Activated CD4-positive, alpha-beta memory T cell treated with anti-CD3 and anti-CD28 coated beads, Interleukin-2, amount 10 ng/mL, durations not matched to agents 7 days and 5 days (primary cell): ENCODE measurements around the gene CYFIP2. TPM values are rescaled to one million over a fixed set of nuclear protein-coding genes. Genes with fewer than 3 reads are reported as not detected.
"Not testable (repeated sequence)": the region's sequence is repeated elsewhere in the genome, so short reads cannot be mapped to it uniquely, and the experiment has no call there.

ENCODE experiments used
- CTCF ChIA-PET: fragments of 350-600 bp; sonication (Branson Sonifier 250); formaldehyde crosslinking; loops from one replicate; lab custom pipeline; 2021; ENCODE audit warnings: antibody characterized with exemption, inconsistent platforms; lab: Charles Lee
- POLR2A ChIA-PET: fragments of 350-600 bp; sonication (Branson Sonifier 250); formaldehyde crosslinking; loops from one replicate; lab custom pipeline; 2021; ENCODE audit warnings: antibody characterized with exemption; lab: Charles Lee
- DNase-seq: peaks from one replicate; pipeline ENCODE4 v3.0.0-alpha.2; 2020
- H3K27ac Mint-ChIP-seq: one replicate; pipeline ENCODE4 v1.8.0; 2021; ENCODE audit warnings: mild to moderate bottlenecking, mixed read lengths
- H3K27me3 Mint-ChIP-seq: one replicate; pipeline ENCODE4 v1.8.0; 2021; ENCODE audit warnings: mixed read lengths
- H3K36me3 Mint-ChIP-seq: one replicate; pipeline ENCODE4 v1.8.0; 2021; ENCODE audit warnings: low read depth, mixed read lengths
- H3K4me1 Mint-ChIP-seq: one replicate; pipeline ENCODE4 v1.8.0; 2021; ENCODE audit warnings: mixed read lengths
- H3K4me3 Mint-ChIP-seq: one replicate; pipeline ENCODE4 v1.8.0; 2021; ENCODE audit warnings: mild to moderate bottlenecking, mixed read lengths
- H3K9me3 Mint-ChIP-seq: one replicate; pipeline ENCODE4 v1.8.0; 2021; ENCODE audit warnings: mixed read lengths
- total RNA-seq, 2 experiments: library from RNA; stranded (reverse); gene quantifications; one replicate each; pipeline ENCODE4 v1.2.3, GENCODE V29; 2021

Gene CYFIP2
- total RNA-seq, 2 experiments from 2014 or later: 337 to 354 TPM

GRCh38 chr5:157236423-157236822, 29.5 kb upstream of the CYFIP2 start:
- Mint-ChIP-seq H3K27me3 (no peaks in the 10 kb centered on the region), H3K36me3 (peaks cover 93% of the 10 kb centered on the region), H3K4me1 (peaks cover 26% of the 10 kb centered on the region), H3K4me3 (no peak overlapping the region), H3K9me3 (no peaks in the 10 kb centered on the region), H3K27ac (no peak overlapping the region)
- ChIA-PET CTCF (no interaction called here), POLR2A (interaction anchor here (1.1 to 2.5 kb wide), 3 partner anchors 10 to 36 kb away, joined by 3 to 10 read pairs (median 3); no protein-coding TSS in a partner anchor)
- no peak for DNase-seq

GRCh38 chr5:157241483-157241882, 24.4 kb upstream of the CYFIP2 start:
- no peak overlapping the region for H3K27ac Mint-ChIP-seq
- peaks cover 98% of the 10 kb centered on the region for H3K36me3 Mint-ChIP-seq
- H3K9me3 Mint-ChIP-seq: no peaks in the 10 kb centered on the region
- DNase-seq: no peak
- H3K4me3 Mint-ChIP-seq: no peak overlapping the region
- POLR2A ChIA-PET: interaction anchor here (0.9 to 1.0 kb wide), 2 partner anchors 9 to 12 kb away, joined by 3 to 4 read pairs; no protein-coding TSS in a partner anchor
- H3K4me1 Mint-ChIP-seq: peaks cover 40% of the 10 kb centered on the region
- H3K27me3 Mint-ChIP-seq: no peaks in the 10 kb centered on the region
- CTCF ChIA-PET: interaction anchor here (0.9 kb wide), 1 partner anchor 93 kb away, joined by 3 read pairs; no protein-coding TSS in a partner anchor

DNA sequence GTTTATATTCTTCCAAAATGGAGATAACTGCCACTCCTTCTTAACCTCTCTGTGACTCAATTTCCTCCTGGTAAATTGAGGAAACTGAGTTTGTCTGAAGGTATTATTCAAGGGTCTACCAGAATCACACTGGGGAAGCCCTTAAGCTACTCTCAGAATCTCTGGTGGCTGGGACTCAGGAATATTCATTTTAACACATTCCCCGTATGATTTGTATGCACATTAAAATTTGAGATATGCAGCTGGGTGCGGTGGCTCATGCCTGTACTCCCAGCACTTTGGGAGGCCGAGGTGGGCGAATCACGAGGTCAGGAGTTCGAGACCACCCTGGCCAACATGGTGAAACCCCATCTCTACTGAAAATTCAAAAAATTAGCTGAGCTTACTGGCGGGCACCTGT, 21.2 kb upstream of the CYFIP2 start:
- DNase-seq, H3K9me3 Mint-ChIP-seq, CTCF ChIA-PET, H3K27me3 Mint-ChIP-seq, H3K4me3 Mint-ChIP-seq: not testable (repeated sequence)
- POLR2A ChIA-PET: interaction anchor here (1.1 to 13.2 kb wide), 6 partner anchors 8 to 103 kb away, joined by 3 to 111 read pairs (median 8); partner anchors contain the start of gene MED7
- Mint-ChIP-seq H3K36me3 (peaks cover 98% of the 10 kb centered on the region), H3K27ac (peak overlapping the region; percentile 52), H3K4me1 (peaks cover 70% of the 10 kb centered on the region)

GRCh38 chr5:157245476-157245875, 20.4 kb upstream of the CYFIP2 start:
- ChIA-PET CTCF (no interaction called here), POLR2A (interaction anchor here (1.1 to 13.2 kb wide), 7 partner anchors 7 to 103 kb away, joined by 3 to 111 read pairs (median 7); partner anchors contain the start of gene MED7)
- Mint-ChIP-seq H3K27me3 (no peaks in the 10 kb centered on the region), H3K9me3 (no peaks in the 10 kb centered on the region), H3K27ac (peak overlapping the region; percentile 98), H3K4me1 (peaks cover 75% of the 10 kb centered on the region), H3K4me3 (no peak overlapping the region), H3K36me3 (peaks cover 97% of the 10 kb centered on the region)
- DNase-seq: no peak

DNA sequence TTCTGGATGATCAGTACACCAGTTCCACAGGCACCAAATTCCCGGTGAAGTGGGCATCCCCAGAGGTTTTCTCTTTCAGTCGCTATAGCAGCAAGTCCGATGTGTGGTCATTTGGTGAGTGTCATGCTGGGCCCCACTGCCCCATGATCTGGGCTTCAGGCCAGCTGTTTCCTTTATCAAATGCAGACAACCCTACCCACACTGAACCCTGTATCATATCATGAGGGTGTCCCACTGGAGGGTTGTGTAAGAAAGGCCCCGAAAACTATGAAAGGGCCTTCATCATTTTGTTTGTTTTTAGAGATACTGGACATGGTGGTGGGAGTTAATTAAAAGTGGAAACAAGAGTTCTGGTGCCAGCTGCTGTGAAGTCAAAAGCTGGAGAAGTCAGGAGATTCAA, 20.0 kb upstream of the CYFIP2 start:
- ChIA-PET POLR2A (interaction anchor here (0.9 to 13.2 kb wide), 8 partner anchors 9 to 104 kb away, joined by 3 to 111 read pairs (median 6); partner anchors contain the start of gene MED7), CTCF (no interaction called here)
- no peaks in the 10 kb centered on the region for H3K27me3 Mint-ChIP-seq
- H3K27ac Mint-ChIP-seq: peak overlapping the region; percentile 98
- H3K4me1 Mint-ChIP-seq: peaks cover 79% of the 10 kb centered on the region
- H3K4me3 Mint-ChIP-seq: no peak overlapping the region
- DNase-seq: no peak
- peaks cover 97% of the 10 kb centered on the region for H3K36me3 Mint-ChIP-seq
- H3K9me3 Mint-ChIP-seq: no peaks in the 10 kb centered on the region

GRCh38 chr5:157247267-157247666, 18.7 kb upstream of the CYFIP2 start:
- CTCF ChIA-PET: interaction anchor here (2.9 to 3.3 kb wide), 2 partner anchors 98 to 104 kb away, joined by 11 to 12 read pairs; partner anchors contain the start of gene MED7
- Mint-ChIP-seq H3K36me3 (peaks cover 97% of the 10 kb centered on the region), H3K9me3 (no peaks in the 10 kb centered on the region), H3K27me3 (no peaks in the 10 kb centered on the region), H3K4me3 (peak overlapping the region; percentile 28), H3K4me1 (peaks cover 89% of the 10 kb centered on the region), H3K27ac (peak overlapping the region; percentile 98)
- POLR2A ChIA-PET: interaction anchor here (1.1 to 13.2 kb wide), 8 partner anchors 13 to 105 kb away, joined by 3 to 111 read pairs (median 6); partner anchors contain the start of gene MED7
- peak; percentile 33 for DNase-seq

DNA sequence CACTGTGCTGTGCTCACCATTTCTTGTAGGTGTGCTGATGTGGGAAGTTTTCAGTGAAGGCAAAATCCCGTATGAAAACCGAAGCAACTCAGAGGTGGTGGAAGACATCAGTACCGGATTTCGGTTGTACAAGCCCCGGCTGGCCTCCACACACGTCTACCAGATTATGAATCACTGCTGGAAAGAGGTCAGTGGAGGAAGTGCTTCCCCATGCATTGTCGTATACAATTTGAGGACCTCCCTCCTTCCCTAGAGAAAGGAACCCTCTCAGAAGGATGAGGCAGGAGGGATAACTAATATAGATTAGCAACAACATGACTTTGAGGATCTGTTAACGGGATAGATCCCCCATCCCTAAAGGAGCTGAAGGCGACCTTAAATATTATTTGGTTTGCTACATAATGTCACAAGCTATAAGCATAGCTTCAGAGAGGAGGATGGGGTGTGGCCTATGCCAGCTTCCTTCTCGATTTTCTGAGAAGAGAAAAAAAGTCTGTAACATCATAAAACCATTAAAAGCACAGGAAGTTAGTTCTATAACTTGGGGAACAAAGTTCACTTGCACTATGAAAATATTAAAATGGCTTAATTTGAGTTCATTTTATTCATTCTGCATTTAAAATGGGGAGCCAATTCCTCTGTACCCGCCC, 17.0 kb upstream of the CYFIP2 start:
- Mint-ChIP-seq H3K27me3 (no peaks in the 10 kb centered on the region), H3K4me1 (peaks cover 94% of the 10 kb centered on the region), H3K9me3 (no peaks in the 10 kb centered on the region), H3K4me3 (peak overlapping the region; percentile 50), H3K36me3 (peaks cover 97% of the 10 kb centered on the region), H3K27ac (peak overlapping the region; percentile 98)
- DNase-seq: peak; percentile 61
- CTCF ChIA-PET: interaction anchor here (1.0 to 3.3 kb wide), 7 partner anchors 23 to 106 kb away, joined by 3 to 12 read pairs (median 5); partner anchors contain the start of gene MED7
- POLR2A ChIA-PET: interaction anchor here (0.7 to 13.2 kb wide), 18 partner anchors 12 to 107 kb away, joined by 3 to 111 read pairs (median 4); partner anchors contain the start of genes ITK and MED7

DNA sequence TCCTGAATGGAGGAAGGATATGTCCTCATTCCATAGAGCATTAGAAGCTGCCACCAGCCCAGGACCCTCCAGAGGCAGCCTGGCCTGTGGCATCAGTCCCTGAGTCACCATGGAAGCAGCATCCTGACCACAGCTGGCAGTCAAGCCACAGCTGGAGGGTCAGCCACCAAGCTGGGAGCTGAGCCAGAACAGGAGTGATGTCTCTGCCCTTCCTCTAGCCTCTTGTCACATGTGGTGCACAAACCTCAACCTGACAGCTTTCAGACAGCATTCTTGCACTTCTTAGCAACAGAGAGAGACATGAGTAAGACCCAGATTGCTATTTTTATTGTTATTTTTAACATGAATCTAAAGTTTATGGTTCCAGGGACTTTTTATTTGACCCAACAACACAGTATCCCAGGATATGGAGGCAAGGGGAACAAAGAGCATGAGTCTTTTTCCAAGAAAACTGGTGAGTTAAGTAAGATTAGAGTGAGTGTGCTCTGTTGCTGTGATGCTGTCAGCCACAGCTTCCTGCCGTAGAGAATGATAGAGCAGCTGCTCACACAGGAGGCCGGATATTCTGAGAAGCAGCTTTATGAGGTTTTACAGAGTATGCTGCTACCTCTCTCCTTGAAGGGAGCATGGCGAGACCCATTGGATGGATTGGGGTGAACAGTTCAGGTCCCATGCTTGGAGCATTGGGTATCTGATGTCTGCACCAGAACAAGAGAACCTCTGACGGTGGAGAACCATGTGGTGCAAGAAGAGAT, 13.0 kb upstream of the CYFIP2 start:
- H3K4me3 Mint-ChIP-seq: peak overlapping the region; percentile 19
- no peaks in the 10 kb centered on the region for H3K27me3 Mint-ChIP-seq
- peaks cover 95% of the 10 kb centered on the region for H3K36me3 Mint-ChIP-seq
- peak overlapping the region; percentile 96 for H3K27ac Mint-ChIP-seq
- ChIA-PET POLR2A (interaction anchor here (0.5 to 13.2 kb wide), 38 partner anchors 8 to 604 kb away, joined by 3 to 145 read pairs (median 4); partner anchors contain the start of genes CYFIP2, ITK and MED7), CTCF (interaction anchor here (0.7 to 4.2 kb wide), 18 partner anchors 11 to 109 kb away, joined by 3 to 41 read pairs (median 6); partner anchors contain the start of genes CYFIP2 and ITK)
- peaks cover 97% of the 10 kb centered on the region for H3K4me1 Mint-ChIP-seq
- H3K9me3 Mint-ChIP-seq: no peaks in the 10 kb centered on the region
- DNase-seq: peak; percentile 84

- no peaks in the 10 kb centered on the region for H3K9me3 Mint-ChIP-seq
- peak overlapping the region; percentile 96 for H3K27ac Mint-ChIP-seq
- ChIA-PET POLR2A (interaction anchor here (0.5 to 13.2 kb wide), 32 partner anchors 9 to 604 kb away, joined by 3 to 145 read pairs (median 4); partner anchors contain the start of genes CYFIP2, ITK and MED7), CTCF (interaction anchor here (0.7 to 4.2 kb wide), 18 partner anchors 10 to 110 kb away, joined by 3 to 41 read pairs (median 6); partner anchors contain the start of genes CYFIP2 and ITK)
- peak overlapping the region; percentile 19 for H3K4me3 Mint-ChIP-seq
- no peak for DNase-seq
- peaks cover 92% of the 10 kb centered on the region for H3K4me1 Mint-ChIP-seq
- no peaks in the 10 kb centered on the region for H3K27me3 Mint-ChIP-seq
- peaks cover 89% of the 10 kb centered on the region for H3K36me3 Mint-ChIP-seq
Observed at GRCh38 chr5:157253547-157253946, 12.4 kb upstream of the CYFIP2 start.

DNA sequence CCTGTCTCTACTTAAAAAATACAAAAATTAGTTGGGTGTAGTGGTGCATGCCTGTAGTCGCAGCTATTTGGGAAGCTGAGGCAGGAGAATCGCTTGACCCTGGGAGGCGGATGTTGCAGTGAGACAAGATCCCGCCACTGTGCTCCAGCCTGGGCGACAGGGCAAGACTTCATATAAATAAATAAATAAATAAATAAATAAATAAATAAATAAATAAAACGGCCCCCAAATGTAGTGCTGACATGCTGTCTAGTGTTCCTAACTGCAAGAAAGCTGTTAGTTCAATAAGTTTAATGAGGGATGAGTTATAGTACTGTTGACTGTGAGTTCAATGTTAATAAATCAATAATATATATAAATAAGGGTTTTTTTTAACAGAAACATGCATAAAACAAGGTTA, 7.5 kb upstream of the CYFIP2 start:
- Mint-ChIP-seq H3K4me1 (peaks cover 72% of the 10 kb centered on the region), H3K27ac (no peak overlapping the region), H3K27me3 (no peaks in the 10 kb centered on the region), H3K4me3 (no peak overlapping the region), H3K9me3 (no peaks in the 10 kb centered on the region), H3K36me3 (peaks cover 42% of the 10 kb centered on the region)
- ChIA-PET CTCF (interaction anchor here (1.0 to 1.6 kb wide), 2 partner anchors 54 to 97 kb away, joined by 3 read pairs; no protein-coding TSS in a partner anchor), POLR2A (interaction anchor here (0.6 to 11.6 kb wide), 4 partner anchors 8 to 48 kb away, joined by 3 to 145 read pairs (median 14); partner anchors contain the start of gene CYFIP2)
- DNase-seq: no peak

DNA sequence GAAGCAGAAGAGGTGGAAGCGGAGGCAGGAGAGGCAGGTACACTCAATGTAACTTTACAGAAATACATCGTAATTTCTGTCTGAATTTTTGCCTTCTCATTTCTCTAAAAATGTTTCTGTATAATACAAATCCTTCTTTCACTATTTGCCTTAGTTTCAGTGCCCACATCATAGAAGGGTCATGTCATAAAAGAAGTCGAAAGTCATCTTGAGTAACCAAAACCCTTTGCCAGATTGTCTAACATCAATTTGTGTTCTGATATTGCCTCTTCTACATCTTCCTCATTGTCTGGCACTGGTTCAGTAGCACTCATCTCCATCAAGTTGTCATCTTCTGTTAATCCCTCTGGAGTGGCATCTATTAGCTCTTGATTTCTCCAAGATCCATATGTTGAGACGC, 6.2 kb upstream of the CYFIP2 start:
- H3K27ac Mint-ChIP-seq: no peak overlapping the region
- H3K36me3 Mint-ChIP-seq: peaks cover 29% of the 10 kb centered on the region
- DNase-seq: no peak

More for the DNA sequence above, 6.2 kb upstream of the CYFIP2 start:
- ChIA-PET POLR2A (interaction anchor here (2.0 to 11.6 kb wide), 3 partner anchors 6 to 13 kb away, joined by 11 to 145 read pairs (median 23); partner anchors contain the start of gene CYFIP2), CTCF (interaction anchor here (1.0 to 1.6 kb wide), 2 partner anchors 44 to 96 kb away, joined by 3 to 4 read pairs; no protein-coding TSS in a partner anchor)
- Mint-ChIP-seq H3K27me3 (no peaks in the 10 kb centered on the region), H3K4me1 (peaks cover 73% of the 10 kb centered on the region), H3K9me3 (no peaks in the 10 kb centered on the region), H3K4me3 (no peak overlapping the region)
